RWPE2 (cell line): Measurements from ENCODE around the gene C2orf49.

Experiments
- ATAC-seq: fragments of 200-7000 bp; cut with Tn5 transposase; 3 replicates; pipeline ENCODE4 v1.9.1; 2021; ENCODE audit warnings: low read depth
- DNase-seq: peaks from one replicate; pipeline ENCODE4 v3.0.0-alpha.2; 2020; ENCODE audit warnings: low spot score
- H3K27ac ChIP-seq: fragments of 450-650 bp; 2 replicates; pipeline ENCODE4 v1.5.1; 2017; ENCODE audit warnings: mild to moderate bottlenecking; ENCODE audit not compliant: poor library complexity, severe bottlenecking
- H3K27me3 ChIP-seq: fragments of 250-450 bp; sonication (Bioruptor Pico); 2 replicates; pipeline ENCODE4 v1.5.1; 2021; ENCODE audit warnings: mild to moderate bottlenecking, moderate library complexity; ENCODE audit not compliant: insufficient read depth, poor library complexity, severe bottlenecking
- H3K36me3 ChIP-seq: fragments of 250-450 bp; sonication (Bioruptor Pico); 2 replicates; pipeline ENCODE4 v1.5.1; 2020; ENCODE audit warnings: low read depth, mild to moderate bottlenecking, moderate library complexity
- H3K4me1 ChIP-seq: fragments of 250-450 bp; sonication (Bioruptor Pico); 2 replicates; pipeline ENCODE4 v1.5.1; 2021; ENCODE audit warnings: mild to moderate bottlenecking, moderate library complexity; ENCODE audit not compliant: insufficient read depth, poor library complexity, severe bottlenecking
- H3K4me3 ChIP-seq: fragments of 250-450 bp; sonication (Bioruptor Pico); 2 replicates; pipeline ENCODE4 v1.5.1; 2021; ENCODE audit warnings: mild to moderate bottlenecking, moderate library complexity; ENCODE audit not compliant: severe bottlenecking
- H3K9me3 ChIP-seq: fragments of 250-450 bp; sonication (Bioruptor Pico); 2 replicates; pipeline ENCODE4 v1.5.1; 2021; ENCODE audit warnings: mild to moderate bottlenecking, moderate library complexity; ENCODE audit not compliant: severe bottlenecking
- TF ChIP-seq, protein P1 (sequence below): fragments of 450-650 bp; IDR thresholded peaks from one replicate; pipeline ENCODE4 v1.5.1; 2017; ENCODE audit warnings: mild to moderate bottlenecking, moderate library complexity; ENCODE audit not compliant: poor library complexity, severe bottlenecking

C2orf49 gene

DNA sequence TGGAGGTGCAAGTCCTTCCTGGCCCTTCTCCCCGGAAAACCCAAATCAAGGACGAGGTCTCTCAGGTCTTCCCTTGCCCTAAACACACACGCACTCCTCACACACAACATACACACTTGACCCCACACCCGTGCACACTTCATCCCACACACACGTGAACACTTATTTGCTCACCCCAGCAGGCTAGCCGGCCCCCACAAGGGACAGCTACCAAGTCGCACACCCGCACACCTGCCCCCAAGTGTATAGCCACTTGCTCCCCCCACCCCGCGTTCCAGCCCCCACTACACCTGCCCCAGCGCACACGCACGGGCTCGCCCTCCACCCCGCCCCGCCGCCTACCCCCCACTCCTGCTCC is 8.2 kb upstream of the C2orf49 start:
- peak overlapping the region; percentile 65 for H3K27ac ChIP-seq
- no peaks in the 10 kb centered on the region for H3K9me3 ChIP-seq
- peak overlapping the region; percentile 78 for H3K4me3 ChIP-seq
- TF ChIP-seq, protein P1, sequence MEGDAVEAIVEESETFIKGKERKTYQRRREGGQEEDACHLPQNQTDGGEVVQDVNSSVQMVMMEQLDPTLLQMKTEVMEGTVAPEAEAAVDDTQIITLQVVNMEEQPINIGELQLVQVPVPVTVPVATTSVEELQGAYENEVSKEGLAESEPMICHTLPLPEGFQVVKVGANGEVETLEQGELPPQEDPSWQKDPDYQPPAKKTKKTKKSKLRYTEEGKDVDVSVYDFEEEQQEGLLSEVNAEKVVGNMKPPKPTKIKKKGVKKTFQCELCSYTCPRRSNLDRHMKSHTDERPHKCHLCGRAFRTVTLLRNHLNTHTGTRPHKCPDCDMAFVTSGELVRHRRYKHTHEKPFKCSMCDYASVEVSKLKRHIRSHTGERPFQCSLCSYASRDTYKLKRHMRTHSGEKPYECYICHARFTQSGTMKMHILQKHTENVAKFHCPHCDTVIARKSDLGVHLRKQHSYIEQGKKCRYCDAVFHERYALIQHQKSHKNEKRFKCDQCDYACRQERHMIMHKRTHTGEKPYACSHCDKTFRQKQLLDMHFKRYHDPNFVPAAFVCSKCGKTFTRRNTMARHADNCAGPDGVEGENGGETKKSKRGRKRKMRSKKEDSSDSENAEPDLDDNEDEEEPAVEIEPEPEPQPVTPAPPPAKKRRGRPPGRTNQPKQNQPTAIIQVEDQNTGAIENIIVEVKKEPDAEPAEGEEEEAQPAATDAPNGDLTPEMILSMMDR = no peak
- no peaks in the 10 kb centered on the region for H3K36me3 ChIP-seq
- no peaks in the 10 kb centered on the region for H3K27me3 ChIP-seq
- ATAC-seq (no peak), DNase-seq (no peak)
- H3K4me1 ChIP-seq = peaks cover 31% of the 10 kb centered on the region

DNA sequence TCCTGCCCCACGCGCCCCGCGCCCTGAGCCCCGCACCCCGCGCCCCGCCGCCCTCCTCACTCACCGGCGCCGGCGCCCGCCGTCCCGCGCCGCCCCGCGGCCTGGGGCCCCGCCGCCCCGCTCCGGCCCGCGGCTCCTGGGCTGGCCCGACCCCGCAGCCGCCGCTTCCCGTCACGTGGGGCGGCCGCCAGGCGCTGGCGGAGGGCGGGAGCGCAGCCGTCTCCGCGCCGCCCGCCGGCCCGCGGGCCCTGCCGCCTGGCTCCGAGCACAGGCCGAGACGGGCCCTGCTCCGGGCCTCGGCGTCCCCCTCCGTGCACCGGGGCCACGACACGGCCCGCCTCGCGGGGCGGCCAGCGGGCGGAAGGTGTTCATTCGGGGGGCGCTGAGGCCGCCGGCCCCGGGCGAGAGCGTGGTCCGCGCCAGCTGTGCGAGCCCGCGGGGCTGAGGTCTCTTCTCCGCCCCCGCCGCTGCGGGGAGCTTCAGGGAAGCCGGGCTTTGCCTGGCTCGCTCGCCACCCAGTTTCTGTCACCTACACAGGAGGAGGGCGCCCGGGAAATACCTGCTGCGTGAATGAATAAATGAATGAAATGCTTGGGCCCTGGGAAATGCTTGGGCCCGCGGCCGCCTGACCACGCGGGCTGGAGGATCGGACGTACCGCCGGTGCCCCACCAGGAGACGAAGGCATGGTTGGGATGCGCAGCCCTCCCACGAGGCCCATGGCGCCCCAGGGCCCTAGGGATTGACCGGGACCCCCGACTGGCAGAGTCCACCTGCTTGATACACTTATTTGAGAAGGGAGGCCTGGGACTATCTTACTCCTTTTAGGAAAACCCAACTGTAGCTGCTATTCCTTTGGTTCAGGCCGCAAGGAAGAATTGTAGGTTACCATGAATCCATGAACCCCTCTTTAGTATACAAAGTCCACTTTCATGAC is 7.5 kb upstream of the C2orf49 start, which contains the start of gene TGFBRAP1:
TGFBRAP1 (minus strand) TSS at position 175 of the 935 bp plus-strand sequence. CDS start 21,434 bp downstream, outside the sequence.
- no peaks in the 10 kb centered on the region for H3K36me3 ChIP-seq
- peak; percentile 50 for ATAC-seq
- no peaks in the 10 kb centered on the region for H3K9me3 ChIP-seq
- peaks cover 24% of the 10 kb centered on the region for H3K4me1 ChIP-seq
- no peaks in the 10 kb centered on the region for H3K27me3 ChIP-seq
- no peak for DNase-seq
- peak within 1 kb of the TSS; percentile 78 for H3K4me3 ChIP-seq
- H3K27ac ChIP-seq = peak within 1 kb of the TSS; percentile 65
- TF ChIP-seq, protein P1 = no peak

DNA sequence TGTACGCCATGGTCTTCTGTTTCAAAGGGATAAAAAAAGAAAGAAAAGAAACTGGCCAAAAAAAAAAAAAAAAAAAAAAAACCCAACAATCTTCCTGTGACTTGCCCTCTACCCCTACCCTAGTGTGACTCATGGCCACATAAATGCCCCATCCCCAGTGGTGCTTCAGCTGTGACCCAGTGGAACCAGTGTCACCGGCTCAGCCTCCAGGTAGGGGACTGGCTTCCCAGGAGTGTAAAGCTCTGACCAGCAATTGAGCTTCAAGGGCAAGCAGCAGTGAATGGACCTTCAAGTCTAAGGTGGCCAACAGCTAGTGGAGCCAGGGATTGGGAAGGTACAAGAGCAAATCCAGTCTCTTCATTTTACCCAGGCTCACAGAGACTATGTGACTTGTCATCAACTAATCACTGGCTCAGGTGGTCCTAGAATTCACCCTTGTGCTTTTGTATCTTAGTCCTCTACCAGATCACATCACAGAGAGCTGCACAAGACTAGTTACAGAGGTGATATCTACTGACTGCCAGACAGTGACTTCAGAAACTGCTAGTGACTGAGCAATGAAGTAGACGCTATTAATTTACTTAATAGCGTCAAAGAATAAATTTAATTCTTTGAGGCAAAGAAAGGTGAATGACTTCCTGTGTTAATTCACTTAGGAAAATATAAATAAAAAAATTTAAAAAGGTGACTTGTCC is 6.5 kb upstream of the C2orf49 start:
- Histone ChIP-seq H3K36me3 (no peaks in the 10 kb centered on the region), H3K27ac (peak overlapping the region; percentile 65), H3K4me3 (no peak overlapping the region), H3K27me3 (no peaks in the 10 kb centered on the region), H3K4me1 (peaks cover 14% of the 10 kb centered on the region), H3K9me3 (no peaks in the 10 kb centered on the region)
- ATAC-seq (no peak), DNase-seq (no peak)
- TF ChIP-seq, protein P1 = no peak

DNA sequence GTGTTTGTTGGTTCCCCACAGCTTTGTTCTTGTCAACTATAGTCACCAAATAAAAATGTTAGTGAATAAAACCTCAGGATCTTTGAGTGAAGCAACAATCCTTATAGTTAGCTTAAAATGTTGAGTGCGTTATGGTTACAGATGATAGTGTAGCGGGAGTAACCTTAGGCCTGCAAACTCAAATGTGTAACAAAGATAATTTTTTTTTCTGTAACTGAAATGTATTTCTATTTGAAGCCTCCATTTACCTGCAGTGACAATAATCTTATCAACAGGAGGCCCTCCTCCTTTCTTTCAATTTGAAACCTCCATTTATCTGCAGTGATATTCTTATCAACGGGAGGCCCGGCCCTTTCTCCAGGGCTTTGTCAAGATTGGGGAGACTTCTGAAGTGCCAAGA is 3.1 kb upstream of the C2orf49 start:
- no peak for ATAC-seq
- TF ChIP-seq, protein P1 = no peak

More for the DNA sequence above, 3.1 kb upstream of the C2orf49 start:
- Histone ChIP-seq H3K36me3 (peaks cover 7% of the 10 kb centered on the region), H3K27me3 (no peaks in the 10 kb centered on the region), H3K4me3 (no peak overlapping the region), H3K9me3 (no peaks in the 10 kb centered on the region), H3K4me1 (peaks cover 13% of the 10 kb centered on the region), H3K27ac (no peak overlapping the region)
- DNase-seq = no peak
